Hepatocyte (in vitro differentiated cells): Measurements from ENCODE around the gene WDPCP. TPM values are rescaled to one million over a fixed set of nuclear protein-coding genes. Genes with fewer than 3 reads are reported as not detected.

ENCODE experiments used
- DNase-seq: peaks from one replicate; pipeline ENCODE4 v3.0.0-alpha.2; 2016; ENCODE audit warnings: low spot score
- H2AFZ ChIP-seq: fragments of 200-600 bp; sonication (generic); 2 replicates; pipeline ENCODE4 v1.6.0; 2016; ENCODE audit warnings: antibody characterized with exemption, mild to moderate bottlenecking
- H3K27ac ChIP-seq: fragments of 200-600 bp; sonication (generic); 2 replicates; pipeline ENCODE4 v1.5.1; 2016; ENCODE audit warnings: mild to moderate bottlenecking
- H3K27me3 ChIP-seq: fragments of 200-600 bp; sonication (generic); 2 replicates; pipeline ENCODE4 v1.6.1; 2016
- H3K36me3 ChIP-seq: fragments of 200-600 bp; sonication (generic); replicated peaks from 2 replicates; pipeline ENCODE4 v1.5.1; 2016; ENCODE audit warnings: low read depth; ENCODE audit not compliant: insufficient read depth
- H3K4me1 ChIP-seq: fragments of 200-600 bp; sonication (generic); 2 replicates; pipeline ENCODE4 v1.5.1; 2016; ENCODE audit warnings: mild to moderate bottlenecking, moderate library complexity; ENCODE audit not compliant: insufficient read depth
- H3K4me2 ChIP-seq: fragments of 200-600 bp; sonication (generic); 2 replicates; pipeline ENCODE4 v1.6.0; 2016
- H3K4me3 ChIP-seq: fragments of 200-600 bp; sonication (generic); 2 replicates; pipeline ENCODE4 v1.5.1; 2016; ENCODE audit warnings: mild to moderate bottlenecking
- H3K79me2 ChIP-seq: fragments of 200-600 bp; sonication (generic); 2 replicates; pipeline ENCODE4 v1.6.0; 2017; ENCODE audit warnings: mild to moderate bottlenecking
- H3K9me2 ChIP-seq: fragments of 200-600 bp; sonication (generic); replicated peaks from 2 replicates; pipeline ENCODE4 v1.6.0; 2017; ENCODE audit warnings: mild to moderate bottlenecking; ENCODE audit not compliant: insufficient read depth
- H3K9me3 ChIP-seq: fragments of 200-600 bp; sonication (generic); 2 replicates; pipeline ENCODE4 v1.5.1; 2016; ENCODE audit warnings: low read depth, mild to moderate bottlenecking
- H4K20me1 ChIP-seq: fragments of 200-600 bp; sonication (generic); 2 replicates; pipeline ENCODE4 v1.6.0; 2016; ENCODE audit warnings: mild to moderate bottlenecking; ENCODE audit not compliant: insufficient read depth, poor library complexity, severe bottlenecking
- EZH2 ChIP-seq: fragments of 200-600 bp; sonication (generic); IDR thresholded peaks from 2 replicates; pipeline ENCODE4 v1.6.1; 2016; ENCODE audit warnings: antibody characterized with exemption, mild to moderate bottlenecking, borderline replicate concordance
- EZH2phosphoT487 ChIP-seq: fragments of 200-600 bp; sonication (generic); IDR thresholded peaks from one replicate; pipeline ENCODE4 v1.6.1; 2018; ENCODE audit warnings: antibody characterized with exemption, mild to moderate bottlenecking, low read depth, moderate library complexity; ENCODE audit not compliant: unreplicated experiment, severe bottlenecking
- WGBS: methylation state at CpG from one replicate; pipeline ENCODE4 v1.1.6; 2016; ENCODE audit warnings: low lambda C conversion rate; ENCODE audit errors: missing lambda C conversion rate; 5-methylcytosine and 5-hydroxymethylcytosine counted together
- polyA plus RNA-seq: library from polyadenylated mRNA; unstranded; fragments of >200 nt; fragmentation: Nextera tagmentation; extraction: Ambion mirVana; gene quantifications from 2 replicates; pipeline ENCODE4 v1.2.1, GENCODE V29; 2016
- total RNA-seq: library from RNA; depleted of rRNA; stranded (reverse); fragments of >200 nt; gene quantifications from 2 replicates; pipeline ENCODE4 v1.2.3, GENCODE V29; 2014
- TF ChIP-seq, protein P1 (sequence below): fragments of 200-600 bp; sonication (generic); IDR thresholded peaks from 2 replicates; pipeline ENCODE4 v1.5.1; 2016; ENCODE audit warnings: antibody characterized with exemption, mild to moderate bottlenecking; ENCODE audit not compliant: poor library complexity

Gene WDPCP
- total and polyA plus RNA-seq, 2 experiments from 2014 or later = 4.9 to 12.8 TPM

- no peaks in the 10 kb centered on the region for H3K79me2 ChIP-seq
- WGBS = 90% methylated on average over 1 of the region's 1 CpG
- H3K27ac ChIP-seq = no peak overlapping the region
Measured at GRCh38 chr2:63438181-63438580, 150.1 kb downstream of the WDPCP start.

GRCh38 chr2:63436488-63436887 lies 151.8 kb downstream of the WDPCP start:
- no peak overlapping the region for H2AFZ ChIP-seq
- H3K4me3 ChIP-seq = no peak overlapping the region
- no peaks in the 10 kb centered on the region for H3K9me2 ChIP-seq
- H3K27ac ChIP-seq = no peak overlapping the region
- no peaks in the 10 kb centered on the region for H3K9me3 ChIP-seq
- H3K36me3 ChIP-seq = no peaks in the 10 kb centered on the region
- H4K20me1 ChIP-seq = no peaks in the 10 kb centered on the region
- H3K4me1 ChIP-seq = no peaks in the 10 kb centered on the region
- H3K27me3 ChIP-seq = no peaks in the 10 kb centered on the region
- no peak for TF ChIP-seq EZH2
- TF ChIP-seq EZH2phosphoT487 = no peak
- TF ChIP-seq, protein P1, sequence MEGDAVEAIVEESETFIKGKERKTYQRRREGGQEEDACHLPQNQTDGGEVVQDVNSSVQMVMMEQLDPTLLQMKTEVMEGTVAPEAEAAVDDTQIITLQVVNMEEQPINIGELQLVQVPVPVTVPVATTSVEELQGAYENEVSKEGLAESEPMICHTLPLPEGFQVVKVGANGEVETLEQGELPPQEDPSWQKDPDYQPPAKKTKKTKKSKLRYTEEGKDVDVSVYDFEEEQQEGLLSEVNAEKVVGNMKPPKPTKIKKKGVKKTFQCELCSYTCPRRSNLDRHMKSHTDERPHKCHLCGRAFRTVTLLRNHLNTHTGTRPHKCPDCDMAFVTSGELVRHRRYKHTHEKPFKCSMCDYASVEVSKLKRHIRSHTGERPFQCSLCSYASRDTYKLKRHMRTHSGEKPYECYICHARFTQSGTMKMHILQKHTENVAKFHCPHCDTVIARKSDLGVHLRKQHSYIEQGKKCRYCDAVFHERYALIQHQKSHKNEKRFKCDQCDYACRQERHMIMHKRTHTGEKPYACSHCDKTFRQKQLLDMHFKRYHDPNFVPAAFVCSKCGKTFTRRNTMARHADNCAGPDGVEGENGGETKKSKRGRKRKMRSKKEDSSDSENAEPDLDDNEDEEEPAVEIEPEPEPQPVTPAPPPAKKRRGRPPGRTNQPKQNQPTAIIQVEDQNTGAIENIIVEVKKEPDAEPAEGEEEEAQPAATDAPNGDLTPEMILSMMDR = no peak
- DNase-seq = no peak
- H3K4me2 ChIP-seq = no peak overlapping the region
- H3K79me2 ChIP-seq = no peaks in the 10 kb centered on the region

More at GRCh38 chr2:63438181-63438580, 150.1 kb downstream of the WDPCP start:
- Histone ChIP-seq H3K27me3 (no peaks in the 10 kb centered on the region), H4K20me1 (no peaks in the 10 kb centered on the region), H3K4me1 (no peaks in the 10 kb centered on the region), H3K4me3 (no peak overlapping the region), H3K9me3 (no peaks in the 10 kb centered on the region), H3K4me2 (no peak overlapping the region), H2AFZ (no peak overlapping the region), H3K36me3 (no peaks in the 10 kb centered on the region), H3K9me2 (no peaks in the 10 kb centered on the region)
- TF ChIP-seq EZH2phosphoT487 (no peak), EZH2 (no peak)
- TF ChIP-seq, protein P1 = no peak
- no peak for DNase-seq

DNA sequence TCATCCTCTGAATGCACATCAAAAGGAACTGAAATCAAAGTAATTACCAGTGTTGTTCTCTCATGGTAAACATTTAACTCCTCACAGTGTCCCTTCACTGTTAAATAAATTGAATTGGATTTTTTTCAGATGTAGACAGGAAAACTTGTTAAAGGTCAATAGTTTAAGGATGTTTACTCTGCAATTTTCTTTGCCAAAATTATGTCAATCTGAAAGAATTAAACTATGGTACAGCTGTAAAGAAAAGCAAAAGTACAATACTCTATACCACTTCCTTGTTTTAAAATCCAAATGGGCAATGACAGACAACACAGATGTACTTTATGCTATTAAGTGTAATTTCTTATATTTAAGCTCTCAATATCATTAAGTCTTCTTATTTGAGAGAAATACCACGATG lies 153.2 kb downstream of the WDPCP start:
- TF ChIP-seq, protein P1 = no peak
- TF ChIP-seq EZH2 (no peak), EZH2phosphoT487 (no peak)
- H3K4me3 ChIP-seq = no peak overlapping the region
- no peaks in the 10 kb centered on the region for H3K36me3 ChIP-seq
- H3K4me2 ChIP-seq = no peak overlapping the region
- H3K9me3 ChIP-seq = no peaks in the 10 kb centered on the region
- no peaks in the 10 kb centered on the region for H3K27me3 ChIP-seq
- no peaks in the 10 kb centered on the region for H4K20me1 ChIP-seq
- no peaks in the 10 kb centered on the region for H3K9me2 ChIP-seq
- DNase-seq = no peak
- 100% methylated on average over 1 of the region's 1 CpG for WGBS
- H3K4me1 ChIP-seq = no peaks in the 10 kb centered on the region
- H3K27ac ChIP-seq = no peak overlapping the region
- H2AFZ ChIP-seq = no peak overlapping the region
- H3K79me2 ChIP-seq = no peaks in the 10 kb centered on the region
